Measurements from ENCODE around the gene CAPZA2.

The CAPZA2 gene

DNA sequence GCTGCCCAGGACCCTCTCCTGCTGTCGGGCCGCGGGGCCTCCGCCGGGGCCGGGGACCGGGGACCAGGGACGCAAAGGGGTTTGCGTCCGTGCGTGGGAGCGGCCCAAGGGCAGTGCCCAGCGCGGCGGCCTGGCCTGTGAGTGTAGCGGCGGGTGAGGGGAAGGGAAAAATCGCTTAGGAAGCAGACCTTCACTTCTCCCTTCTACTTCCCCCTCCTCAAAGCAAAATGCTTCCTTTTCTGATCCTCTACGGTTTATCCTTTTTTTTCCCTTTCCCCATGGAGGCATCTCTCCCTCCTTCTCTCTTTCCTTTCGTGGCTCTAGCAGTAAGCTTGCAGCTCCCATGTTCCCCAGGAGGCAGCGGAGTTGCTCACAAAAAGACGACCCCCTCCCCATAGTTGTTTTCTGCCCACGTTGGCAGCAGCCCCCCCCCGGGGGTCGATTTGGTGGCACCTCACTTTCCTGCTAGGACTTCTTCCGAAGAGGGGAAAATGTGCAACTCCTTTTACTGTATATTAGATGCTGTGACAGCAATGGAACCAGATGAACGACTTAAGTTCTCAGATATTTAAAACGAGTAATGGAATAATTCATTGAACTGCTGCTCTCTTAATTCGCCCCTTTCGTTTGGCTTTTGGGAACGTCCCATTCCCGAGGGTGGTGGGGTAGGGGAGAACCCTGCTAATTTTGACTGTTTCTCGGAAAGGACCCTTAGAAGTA lies 724 bp downstream of the CAPZA2 start:
- no peak for DNase-seq

DNA sequence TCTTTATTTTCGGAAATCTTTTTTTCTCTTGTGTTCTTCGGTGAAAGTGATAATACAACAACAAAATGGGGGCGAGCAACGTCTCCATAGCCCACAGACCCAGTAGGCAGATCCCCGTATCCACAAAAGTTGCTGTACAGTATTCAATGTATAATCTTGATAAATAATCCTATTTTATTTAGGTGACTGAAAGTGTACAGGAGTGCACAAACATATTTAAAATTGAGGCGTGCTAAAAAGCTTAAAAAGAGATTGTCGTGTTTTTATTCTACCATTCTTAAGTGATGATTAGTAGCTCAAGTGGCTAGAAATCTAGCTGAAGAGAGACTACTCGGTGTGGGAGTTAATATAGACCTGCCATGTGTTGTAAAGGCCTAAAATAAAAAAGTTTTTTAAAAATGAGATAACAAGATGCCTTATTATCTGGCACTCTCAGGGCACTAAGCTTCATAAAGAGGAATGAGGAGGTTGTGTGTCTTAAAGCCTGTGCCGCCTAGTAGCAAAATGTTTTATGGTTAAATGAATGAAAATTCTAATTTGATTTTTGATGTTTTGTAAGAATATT lies 1.6 kb downstream of the CAPZA2 start:
- no peak for DNase-seq

DNA sequence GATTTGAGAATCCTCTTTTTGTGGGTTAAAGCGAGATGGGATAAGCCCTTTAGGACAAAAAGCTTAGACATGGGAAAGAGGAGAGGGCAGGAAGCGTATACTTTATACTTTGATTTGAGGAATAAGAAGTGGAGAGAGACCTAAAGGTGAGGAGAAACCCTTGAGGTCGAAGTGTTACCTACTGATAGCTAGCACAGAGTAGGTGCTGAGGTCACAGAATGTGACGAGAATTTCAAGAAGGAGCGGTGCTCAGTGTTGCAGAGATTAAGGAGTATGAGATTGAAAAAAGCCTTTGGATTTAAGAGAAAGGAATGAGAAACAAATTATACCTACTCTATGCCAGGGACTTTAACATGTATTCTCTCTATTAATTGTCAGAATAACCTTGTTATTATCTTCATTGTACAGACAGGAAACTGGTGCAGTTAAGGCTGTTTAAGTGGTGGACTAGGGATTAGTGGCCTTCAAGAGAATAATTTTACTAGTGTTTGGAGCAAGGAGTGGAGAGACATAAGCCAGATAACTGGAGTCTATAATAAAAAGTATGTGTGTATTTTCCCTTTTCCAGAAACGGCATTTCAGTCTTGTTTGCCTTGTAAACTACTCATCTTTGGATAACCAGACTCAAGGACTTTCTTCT lies 8.8 kb downstream of the CAPZA2 start:
- DNase-seq = no peak

DNA sequence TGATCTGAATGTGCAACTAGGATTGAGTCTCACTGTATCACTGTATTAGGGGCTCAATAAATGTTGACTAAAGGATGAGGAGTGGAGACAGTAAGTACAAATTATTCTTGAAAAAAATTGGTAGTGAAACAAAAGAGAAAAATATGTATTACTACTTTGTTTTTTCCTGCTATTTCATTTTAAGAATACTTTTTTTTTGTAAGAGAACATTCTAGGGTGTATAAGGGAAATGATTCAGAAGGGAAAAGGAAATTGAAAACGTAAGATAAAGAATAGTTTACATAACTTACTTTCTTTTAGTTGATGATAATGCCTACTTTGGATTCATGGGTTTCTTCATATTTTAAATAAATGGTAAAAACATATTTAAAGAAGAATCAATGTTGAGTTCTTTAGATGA lies 9.6 kb downstream of the CAPZA2 start:
- DNase-seq = no peak

DNA sequence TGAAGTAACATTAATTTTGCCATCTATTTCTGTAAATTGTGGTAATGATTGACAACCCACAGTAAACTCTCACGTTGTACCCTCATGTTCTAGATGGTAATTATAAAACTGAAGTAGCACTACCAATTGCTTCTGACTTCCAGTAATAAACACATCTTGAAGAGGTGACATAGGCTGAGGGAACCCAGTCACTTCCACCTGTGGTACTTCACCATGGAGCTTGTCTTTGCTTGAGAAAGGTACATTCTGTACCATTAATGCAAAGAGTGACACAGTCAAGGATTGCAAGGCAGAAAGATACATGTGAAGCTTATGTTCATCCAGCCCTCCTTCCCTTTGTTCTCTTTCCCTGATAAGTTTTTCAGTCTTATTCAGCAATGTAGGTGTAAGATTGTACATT lies 11.2 kb downstream of the CAPZA2 start:
- no peak for DNase-seq

DNA sequence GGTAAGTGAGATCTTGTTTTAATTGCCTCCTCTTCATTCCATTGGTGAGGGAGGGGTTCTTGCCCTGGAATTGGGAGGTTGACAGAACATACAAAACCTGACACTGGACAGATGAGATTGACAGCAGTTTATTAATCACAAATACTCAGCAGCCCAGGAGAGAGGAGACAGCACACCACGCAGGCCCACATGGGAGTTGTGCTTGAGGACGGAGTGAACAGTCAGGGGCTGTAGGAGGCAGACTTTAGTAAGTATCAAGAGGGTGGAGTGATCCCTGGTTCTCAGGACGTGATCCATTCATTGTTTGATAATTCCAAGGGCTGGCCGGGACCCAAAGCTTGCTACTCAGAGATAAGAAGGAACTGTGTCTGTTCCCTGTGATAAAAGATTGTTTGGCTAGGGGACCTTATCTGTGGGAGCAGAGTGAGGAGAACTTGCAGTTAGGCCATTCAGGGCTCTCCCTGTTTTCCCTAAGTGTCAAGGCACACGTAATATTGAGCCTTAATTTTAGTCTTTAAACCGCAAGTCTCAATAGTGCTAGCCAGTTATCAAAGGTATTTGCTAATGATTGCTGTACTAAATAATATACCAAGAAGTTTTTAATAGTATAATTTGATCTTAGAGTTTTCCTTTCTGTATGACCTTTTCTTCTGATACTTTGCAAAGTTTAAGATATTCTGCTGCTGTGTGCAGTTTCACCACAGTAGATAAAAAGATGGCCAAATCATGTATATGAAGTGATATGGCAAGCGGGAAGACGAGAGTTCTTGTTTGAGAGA lies 14.5 kb downstream of the CAPZA2 start:
- no peak for DNase-seq

DNA sequence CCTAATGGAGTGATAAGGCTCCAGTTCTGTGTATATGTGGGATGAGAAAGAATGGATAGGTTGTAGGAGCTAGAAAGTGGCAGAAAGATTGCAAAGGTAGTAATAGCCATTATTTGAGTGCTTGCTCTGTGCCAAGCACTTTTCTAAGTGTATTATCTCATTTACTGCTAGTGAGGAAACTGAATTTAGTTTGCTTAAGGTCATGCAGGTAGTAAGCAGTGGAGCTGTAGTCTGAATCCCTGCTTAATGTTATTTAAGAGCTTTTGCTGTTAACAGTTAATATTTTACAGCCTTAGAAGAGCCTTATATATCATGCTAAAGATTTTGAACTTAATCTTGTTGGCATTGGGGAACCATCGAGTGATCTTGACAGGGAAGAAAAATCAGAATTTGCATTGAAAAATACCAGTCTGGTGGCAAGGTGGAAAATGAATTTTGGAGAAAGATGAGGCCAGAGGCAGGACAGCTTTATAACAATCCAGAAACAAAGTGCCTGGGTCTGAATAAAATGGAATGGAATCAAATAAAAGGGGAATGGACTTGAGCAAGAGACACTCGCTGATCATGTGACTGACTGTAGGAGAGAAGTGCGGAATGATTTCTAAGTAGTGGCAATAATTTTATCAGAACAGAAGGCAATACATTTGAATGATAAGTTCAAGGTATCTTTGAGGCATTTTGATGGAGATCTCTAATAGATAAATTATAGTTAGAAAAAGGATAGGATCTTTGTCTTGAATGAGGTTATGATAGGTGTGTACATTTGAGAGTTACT lies 15.2 kb downstream of the CAPZA2 start:
- no peak for DNase-seq

DNA sequence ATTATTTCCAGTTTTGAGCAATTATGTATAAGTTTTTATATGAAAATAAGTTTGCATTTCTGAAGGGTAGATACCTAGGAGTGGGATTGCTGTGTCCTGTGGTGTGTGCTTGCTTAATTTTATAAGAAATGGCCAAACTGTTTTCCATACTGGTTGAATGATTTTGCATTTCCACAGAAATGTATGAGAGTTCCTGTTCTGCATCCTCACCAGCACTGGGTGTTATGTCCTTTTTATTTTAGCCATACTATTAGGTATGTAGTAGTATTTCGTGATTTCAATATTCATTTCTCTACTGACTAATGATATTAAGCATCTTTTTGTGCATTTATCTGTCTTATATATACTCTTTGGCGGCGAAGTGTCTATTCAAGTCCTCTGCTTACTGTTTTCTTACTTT lies 22.3 kb downstream of the CAPZA2 start:
- no peak for DNase-seq

DNA sequence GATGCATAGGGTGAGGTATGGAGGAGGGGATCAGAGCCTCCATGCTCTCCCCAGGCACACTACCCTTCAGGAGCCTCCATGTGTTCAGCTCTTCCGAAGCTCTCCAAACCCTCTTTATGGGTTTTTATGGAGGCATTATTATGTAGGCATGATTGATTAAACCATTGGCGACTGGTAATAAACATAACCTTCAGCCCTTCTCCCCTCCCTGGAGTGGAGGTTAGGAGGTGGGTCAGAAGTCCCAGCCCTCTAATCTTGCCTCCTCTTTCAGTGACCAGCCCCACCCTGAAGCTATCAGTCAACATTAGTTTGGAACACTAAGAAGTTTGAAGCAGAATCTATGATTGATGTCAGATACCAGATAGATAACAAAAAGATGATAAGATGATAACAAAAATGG lies 23.3 kb downstream of the CAPZA2 start:
- no peak for DNase-seq

DNA sequence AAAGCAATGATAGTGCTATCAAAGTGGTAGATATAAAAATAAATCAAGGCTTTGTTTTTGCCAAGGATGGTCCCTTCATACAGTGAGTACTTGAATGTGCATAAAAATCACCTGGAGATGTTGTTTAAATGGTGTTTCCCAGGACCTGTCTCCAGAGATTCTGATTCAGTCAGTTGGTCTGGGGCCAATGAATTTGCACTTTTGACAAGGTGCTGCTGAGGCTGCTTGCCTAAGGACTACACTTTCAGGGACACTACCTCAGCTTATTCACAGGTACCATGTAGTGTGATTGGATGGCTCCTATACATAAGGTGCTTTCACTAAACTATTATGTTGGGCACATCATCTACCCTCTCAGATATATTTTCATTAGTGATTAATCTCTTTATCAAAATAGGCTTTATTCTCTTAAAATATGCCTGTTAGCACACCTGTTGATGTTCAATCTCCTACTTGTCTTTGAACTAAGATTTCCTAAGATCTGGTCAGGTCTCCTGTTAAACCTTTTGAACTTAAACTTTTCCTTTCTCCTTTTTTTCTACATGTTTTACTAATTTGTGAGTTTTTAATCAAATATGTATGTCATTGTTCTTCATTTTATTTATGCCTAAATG lies 24.3 kb downstream of the CAPZA2 start:
- DNase-seq = no peak

DNA sequence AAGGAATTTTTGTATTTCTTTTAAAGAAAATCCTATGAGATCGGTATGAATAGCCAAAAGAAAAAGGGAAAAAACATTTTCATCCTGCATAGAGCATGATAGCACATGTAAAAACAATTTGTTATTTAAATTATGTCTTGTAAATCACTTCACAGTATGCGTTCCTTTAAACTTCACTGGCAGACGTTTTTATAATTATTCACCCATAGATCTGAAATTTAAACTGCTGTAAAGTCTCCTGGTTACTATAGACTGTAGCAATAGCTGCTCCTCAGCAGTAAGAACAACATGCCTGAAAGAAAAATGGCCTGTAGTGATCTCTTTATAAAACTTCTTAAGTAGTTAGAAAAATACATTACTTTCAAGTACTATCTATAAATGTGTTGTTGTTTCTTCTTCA lies 26.5 kb downstream of the CAPZA2 start:
- DNase-seq = no peak

DNA sequence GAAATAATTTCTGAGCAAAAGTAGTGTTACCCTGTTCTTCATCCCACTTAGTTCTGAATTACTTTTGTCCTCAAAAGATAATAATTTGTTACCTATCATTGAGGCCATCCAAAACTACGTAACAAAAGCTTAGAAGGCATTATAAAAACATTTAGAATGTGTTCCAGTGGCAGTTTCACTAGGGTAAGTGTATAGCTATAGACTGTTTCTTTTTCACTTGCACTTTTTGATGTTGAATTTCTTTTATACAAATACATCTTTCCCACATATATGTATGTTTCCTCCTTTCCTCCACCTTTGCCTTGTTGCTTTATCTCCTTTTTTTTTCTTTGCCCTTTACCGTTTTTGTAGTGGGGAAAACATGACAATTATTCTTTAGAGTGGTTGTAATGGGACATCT lies 33.5 kb downstream of the CAPZA2 start:
- no peak for DNase-seq

DNA sequence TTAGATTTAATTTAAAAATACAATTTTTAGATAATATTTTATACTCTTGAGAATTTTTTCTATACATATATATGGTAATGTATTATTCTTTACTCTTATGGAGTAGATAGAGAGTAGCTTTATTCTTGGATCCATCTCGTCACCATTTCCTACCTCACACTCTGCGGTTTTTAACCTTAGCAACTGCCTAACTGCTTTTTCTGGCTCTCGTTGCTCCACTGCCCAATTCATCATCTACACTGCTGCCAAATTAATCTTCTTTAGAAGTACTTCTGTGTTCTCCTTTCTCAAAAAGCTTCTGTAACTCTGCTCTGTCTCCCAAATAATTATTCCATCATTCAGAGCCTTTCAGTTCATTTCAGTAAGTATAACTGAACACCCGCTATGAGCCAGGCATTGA lies 35.3 kb downstream of the CAPZA2 start:
- DNase-seq = no peak

DNA sequence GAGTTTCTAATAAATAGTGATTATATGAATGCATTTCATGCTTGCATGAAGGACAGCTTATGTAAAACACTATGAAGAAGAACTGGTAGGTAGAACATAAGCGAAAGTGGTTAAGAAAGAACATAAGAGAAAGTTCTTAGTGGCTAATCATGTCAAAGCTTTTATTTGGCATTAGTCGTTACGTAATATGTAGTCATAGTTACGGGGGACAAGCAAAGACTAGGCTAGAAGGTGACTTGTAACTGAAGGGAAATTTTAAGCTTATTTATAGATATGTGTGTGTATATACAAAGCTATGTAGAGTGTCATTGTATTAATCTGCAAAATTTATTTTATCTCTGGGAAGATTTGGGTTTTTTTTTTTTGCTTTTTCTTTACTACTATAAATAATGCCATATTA lies 36.9 kb downstream of the CAPZA2 start:
- DNase-seq = no peak

DNA sequence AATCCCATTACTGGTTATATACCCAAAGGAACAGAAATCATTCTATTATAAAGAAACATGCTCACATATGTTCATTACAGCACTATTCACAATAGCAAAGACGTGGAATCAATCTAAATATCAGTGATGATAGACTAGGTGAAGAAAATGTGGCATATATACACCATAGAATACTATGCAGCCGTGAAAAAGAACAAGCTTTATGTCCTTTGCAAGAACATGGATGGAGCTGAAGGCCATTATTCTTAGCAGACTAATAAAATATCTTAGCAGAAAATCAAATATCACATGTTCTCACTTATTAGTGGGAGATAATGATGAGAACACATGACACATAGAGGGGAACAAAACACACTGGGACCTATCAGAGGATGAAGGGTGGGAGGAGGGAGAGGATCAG lies 38.8 kb downstream of the CAPZA2 start:
- no peak for DNase-seq

DNA sequence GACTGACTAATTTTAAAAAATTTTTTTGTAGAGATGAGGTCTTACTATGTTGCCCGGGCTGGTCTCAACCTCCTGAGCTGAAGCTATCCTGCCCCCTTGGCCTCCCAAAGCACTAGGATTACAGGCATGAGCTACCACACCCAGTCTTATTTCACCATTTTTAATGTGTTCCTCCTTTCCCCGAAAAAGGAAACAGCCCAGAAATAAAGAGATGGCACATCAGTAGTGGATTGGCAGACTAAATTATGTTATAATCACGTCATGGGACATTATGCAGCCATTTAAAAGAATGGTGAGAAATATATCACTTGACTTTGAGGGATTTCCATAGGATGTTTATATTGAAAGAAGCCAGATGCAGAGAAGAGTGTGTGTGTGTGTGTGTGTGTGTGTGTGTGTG lies 40.5 kb downstream of the CAPZA2 start:
- DNase-seq = no peak

DNA sequence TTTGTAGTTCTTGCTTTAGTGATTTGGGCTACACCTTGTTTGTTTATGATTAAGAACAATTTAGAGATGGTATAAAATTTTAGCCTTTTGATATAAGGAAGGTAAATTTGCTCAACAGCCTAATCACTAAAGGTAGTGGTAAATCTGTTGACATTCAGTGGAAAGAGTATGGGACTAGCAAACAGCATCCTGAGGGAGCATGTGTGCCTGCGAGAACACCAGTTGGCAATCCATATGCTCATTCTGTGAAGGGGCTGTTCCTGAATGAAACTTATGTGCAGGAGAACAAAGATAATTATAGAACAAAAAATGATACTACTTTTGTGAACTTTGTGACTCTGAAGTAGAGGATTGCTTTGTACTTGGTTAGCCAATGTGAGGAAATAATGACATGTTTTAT lies 44.0 kb downstream of the CAPZA2 start:
- DNase-seq = no peak

DNA sequence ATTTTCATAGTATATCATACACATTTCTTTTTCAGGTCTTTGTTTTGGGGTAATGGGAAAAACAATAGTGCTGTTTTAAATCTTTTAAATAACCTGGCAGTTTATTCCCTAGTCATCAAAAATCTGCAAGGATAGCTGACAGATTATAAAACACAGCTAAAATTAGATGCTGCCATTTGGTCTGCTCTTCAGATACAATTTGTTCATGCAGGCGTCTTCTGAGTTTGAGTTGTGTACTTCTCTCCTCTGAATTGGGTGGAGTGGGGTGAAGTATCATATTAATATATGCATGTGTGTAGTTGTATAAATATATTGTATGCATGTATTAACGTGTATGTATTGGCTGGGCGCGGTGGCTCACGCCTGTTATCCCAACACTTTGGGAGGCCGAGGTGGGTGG lies 48.0 kb downstream of the CAPZA2 start:
- no peak for DNase-seq

DNA sequence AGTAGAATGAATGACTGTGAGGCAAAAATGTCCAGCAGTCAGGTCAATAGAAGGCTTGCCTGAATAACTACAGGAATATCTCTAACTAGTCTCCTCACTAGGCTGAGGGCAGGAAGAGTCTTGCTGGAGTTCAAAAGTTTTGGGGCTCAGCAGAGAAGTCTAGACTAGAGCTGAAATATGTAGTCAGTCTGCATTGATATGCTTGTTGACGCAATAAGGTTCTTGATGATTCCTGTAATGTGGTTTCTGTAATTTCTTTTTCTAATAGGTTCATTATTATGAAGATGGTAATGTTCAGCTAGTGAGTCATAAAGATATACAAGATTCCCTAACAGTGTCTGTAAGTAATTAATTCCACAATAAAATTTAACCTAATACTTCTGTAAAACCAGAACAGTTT lies 49.4 kb downstream of the CAPZA2 start:
- no peak for DNase-seq

DNA sequence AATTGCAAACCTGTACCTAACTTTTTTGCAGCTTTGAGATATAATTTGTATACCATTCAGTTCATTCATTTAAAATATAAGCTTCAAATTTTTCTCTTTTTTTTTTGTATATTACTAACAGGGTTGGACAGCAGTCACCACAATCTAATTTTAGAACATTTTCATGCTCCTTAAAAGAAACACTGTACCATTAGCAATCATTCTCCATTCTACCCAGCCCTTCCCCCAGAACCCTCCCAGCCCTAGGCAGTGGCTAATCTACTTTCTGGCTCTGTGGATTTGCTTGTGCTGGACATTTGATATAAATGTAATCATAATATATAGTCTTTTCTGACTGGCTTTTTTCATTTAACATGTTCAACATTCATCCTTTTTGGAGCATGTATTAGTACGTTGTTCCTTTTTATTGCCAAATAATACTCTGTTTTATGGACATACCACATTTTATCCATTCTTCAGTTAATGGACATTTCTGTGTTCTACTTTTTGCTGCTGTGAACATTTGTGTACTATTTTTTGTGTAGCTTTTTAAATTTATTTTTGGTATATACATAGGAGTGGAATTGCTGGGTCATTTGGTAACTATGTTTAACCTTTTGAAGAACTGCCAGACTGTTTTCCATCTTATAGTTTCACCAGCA lies 50.0 kb downstream of the CAPZA2 start:
- DNase-seq = no peak

DNA sequence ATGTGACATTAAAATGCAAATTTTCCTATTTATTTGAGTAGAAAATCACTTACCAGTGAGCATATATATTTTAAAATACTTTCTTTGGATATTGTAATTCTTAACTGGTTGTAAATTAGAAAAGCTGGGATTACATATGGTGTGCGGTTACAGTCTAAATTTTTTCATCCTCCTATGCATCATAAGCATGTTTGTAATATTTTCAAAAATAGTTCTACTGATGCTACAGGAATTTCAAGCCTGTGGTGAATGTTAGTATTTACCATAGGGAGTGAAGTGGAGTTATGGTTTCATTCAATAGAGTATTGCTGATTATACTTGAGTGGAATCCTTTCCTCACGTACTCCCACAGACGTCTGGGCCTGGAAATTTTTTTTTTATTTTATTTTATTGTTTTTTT lies 56.3 kb downstream of the CAPZA2 start:
- DNase-seq = no peak

DNA sequence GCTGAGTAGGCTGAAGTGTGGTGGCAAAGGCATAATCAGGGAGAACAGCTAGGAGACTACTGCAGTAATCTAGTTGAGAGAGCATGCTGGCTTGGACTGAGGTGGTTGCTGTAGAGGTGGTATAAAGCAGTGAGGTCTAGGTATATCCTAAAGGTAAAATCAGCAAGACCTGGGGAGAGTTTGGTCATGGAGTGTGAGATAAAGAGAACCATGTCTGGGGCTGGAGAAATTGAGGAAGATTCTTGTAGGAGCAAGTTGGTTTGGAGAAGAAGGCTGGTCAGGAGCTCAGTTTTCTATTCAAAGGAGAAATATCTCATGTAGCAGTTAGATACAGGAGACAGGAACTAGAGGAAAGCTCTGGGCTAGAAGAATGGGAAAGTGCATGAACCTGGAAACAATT lies 58.0 kb downstream of the CAPZA2 start:
- DNase-seq = no peak
